Measurements from ENCODE around the gene PPP1R13L. TPM values are rescaled to one million over a fixed set of nuclear protein-coding genes. Genes with fewer than 3 reads are reported as not detected.
A peak's percentile ranks its signal among the peaks of the same experiment; 100 is the strongest.
"Not testable (repeated sequence)": the region's sequence is repeated elsewhere in the genome, so short reads cannot be mapped to it uniquely, and the experiment has no call there.

Gene PPP1R13L
- total RNA-seq, 4 donors from 2014 or later = 0.51 to 30.2 (median 3.0) TPM

GRCh38 chr19:45408830-45409556 lies 4.1 kb upstream of the PPP1R13L start:
- no peak overlapping the region for H3K27ac ChIP-seq
- H3K9me3 ChIP-seq = no peaks in the 10 kb centered on the region
- no peak for TF ChIP-seq POLR2A (IDR thresholded peaks at IDR 0.05)
- no peak for TF ChIP-seq CTCF (IDR thresholded peaks at IDR 0.05)
- peaks cover 8 to 9% of the 10 kb centered on the region in 2 donors for H3K4me1 ChIP-seq
- no peak overlapping the region for H3K4me3 ChIP-seq
- DNase-seq = no peak
- no peaks in the 10 kb centered on the region for H3K36me3 ChIP-seq
- peaks cover 0 to 6% of the 10 kb centered on the region in 2 donors for H3K27me3 ChIP-seq
- intact Hi-C loops (cut with DNase I; ENCODE audit: low total_unique reads) = no loop called here

GRCh38 chr19:45408121-45408520 lies 3.3 kb upstream of the PPP1R13L start:
- intact Hi-C loops (cut with DNase I; ENCODE audit: low total_unique reads) = no loop called here
- Histone ChIP-seq H3K27ac (no peak overlapping the region), H3K27me3 (peaks cover 0 to 8% of the 10 kb centered on the region in 2 donors), H3K9me3 (no peaks in the 10 kb centered on the region), H3K36me3 (no peaks in the 10 kb centered on the region), H3K4me3 (no peak overlapping the region), H3K4me1 (peaks cover 8 to 9% of the 10 kb centered on the region in 2 donors)
- no peak for DNase-seq
- TF ChIP-seq POLR2A (IDR thresholded peaks at IDR 0.05) = no peak
- TF ChIP-seq CTCF (IDR thresholded peaks at IDR 0.05) = no peak

- H3K27ac ChIP-seq; H3K9me3 ChIP-seq; H3K27me3 ChIP-seq; H3K4me3 ChIP-seq; intact Hi-C loops (cut with DNase I; ENCODE audit: low total_unique reads); H3K4me1 ChIP-seq; DNase-seq; H3K36me3 ChIP-seq: not testable (repeated sequence)
Observed at GRCh38 chr19:45407585-45407984, 2.7 kb upstream of the PPP1R13L start.

GRCh38 chr19:45407091-45407375 lies 2.2 kb upstream of the PPP1R13L start:
- Histone ChIP-seq H3K27me3 (peaks cover 0 to 8% of the 10 kb centered on the region in 2 donors), H3K4me1 (peaks cover 8 to 9% of the 10 kb centered on the region in 2 donors), H3K4me3 (peak overlapping the region; percentile 69 to 78), H3K36me3 (no peaks in the 10 kb centered on the region), H3K9me3 (no peaks in the 10 kb centered on the region), H3K27ac (no peak overlapping the region)
- intact Hi-C loops (cut with DNase I; ENCODE audit: low total_unique reads) = no loop called here
- DNase-seq = no peak
- TF ChIP-seq CTCF (IDR thresholded peaks at IDR 0.05) (no peak), POLR2A (IDR thresholded peaks at IDR 0.05) (no peak)

- peak; percentile 72 to 75 for DNase-seq
- H3K27ac ChIP-seq = peak within 1 kb of the TSS; percentile 92 to 94
- peak within 1 kb of the TSS; percentile 69 to 78 for H3K4me3 ChIP-seq
- intact Hi-C loops (cut with DNase I; ENCODE audit: low total_unique reads) = no loop called here
- H3K36me3 ChIP-seq = no peaks in the 10 kb centered on the region
- peaks cover 0 to 8% of the 10 kb centered on the region in 2 donors for H3K27me3 ChIP-seq
- TF ChIP-seq CTCF (IDR thresholded peaks at IDR 0.05) (peak in 2 of 4 experiments; percentile 57 to 61), POLR2A (IDR thresholded peaks at IDR 0.05) (no peak)
- H3K4me1 ChIP-seq = peaks cover 8 to 9% of the 10 kb centered on the region in 2 donors
- no peaks in the 10 kb centered on the region for H3K9me3 ChIP-seq
Observed at GRCh38 chr19:45406226-45407090, 1.6 kb upstream of the PPP1R13L start, which contains the start of gene POLR1G. Gene POLR1G, plus strand, starts transcription at chr19:45406644. Its CDS starts 53 bp downstream, at chr19:45406697.

All from uterus (tissue), 4 donors.